ENCODE measurements around the gene PLOD1. TPM values are rescaled to one million over a fixed set of nuclear protein-coding genes. Genes with fewer than 3 reads are reported as not detected.

The PLOD1 gene
- polyA plus RNA-seq, 1 donor from 2014 or later: 2.1 TPM

DNA sequence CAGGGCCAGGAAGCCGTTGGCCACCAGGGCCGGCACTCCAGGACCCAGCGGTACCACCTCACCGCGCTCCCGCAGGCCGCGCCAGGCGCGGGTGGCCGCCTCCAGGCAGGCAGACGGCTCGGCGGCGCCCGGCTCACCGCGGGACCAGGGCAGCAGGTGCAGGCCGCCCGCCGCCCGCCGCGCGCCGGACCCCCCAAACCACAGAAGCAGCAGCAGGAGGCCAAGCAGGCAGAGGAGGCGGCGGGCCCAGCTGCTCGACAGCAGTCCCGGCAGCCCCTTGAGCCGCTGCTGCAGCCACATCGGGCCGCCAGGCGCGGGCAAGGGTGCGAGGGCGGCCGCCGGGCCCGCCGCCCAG is 8.6 kb upstream of the PLOD1 start:
- Histone ChIP-seq H3K9me3 (ENCODE audit: low read length) (no peaks in the 10 kb centered on the region), H2AFZ (ENCODE audit: low read depth, low read length) (no peak overlapping the region), H3K27ac (ENCODE audit: low read length) (no peak overlapping the region), H3K9ac (ENCODE audit: low read length) (peak overlapping the region; percentile 56), H3K9me2 (ENCODE audit: insufficient read depth, low read length) (no peaks in the 10 kb centered on the region), H3K4me2 (ENCODE audit: low read length) (no peak overlapping the region), H3K36me3 (ENCODE audit: insufficient read depth, low read length) (no peaks in the 10 kb centered on the region), H3K27me3 (ENCODE audit: insufficient read depth, low read depth, low read length) (no peaks in the 10 kb centered on the region), H3K79me2 (replicated peaks; ENCODE audit: insufficient read depth, low read length) (peaks cover 14% of the 10 kb centered on the region), H3K4me3 (ENCODE audit: low read length) (peak overlapping the region; percentile 70), H3F3A (ENCODE audit: insufficient read depth, low read length, poor library complexity, severe bottlenecking) (no peaks in the 10 kb centered on the region), H4K20me1 (ENCODE audit: insufficient read depth) (peaks cover 9% of the 10 kb centered on the region)
- TF ChIP-seq MXI1 (conservative IDR thresholded peaks at IDR 0.05; ENCODE audit: poor library complexity, severe bottlenecking) (no peak), POLR2AphosphoS5 (IDR thresholded peaks at IDR 0.05) (no peak), RAD21 (conservative IDR thresholded peaks at IDR 0.05) (no peak), TAF1 (IDR thresholded peaks at IDR 0.05; ENCODE audit: low read depth) (no peak), SMC3 (conservative IDR thresholded peaks at IDR 0.05; ENCODE audit: poor library complexity) (no peak), EP300 (conservative IDR thresholded peaks at IDR 0.05; ENCODE audit: poor library complexity, severe bottlenecking) (no peak), EZH2 (IDR thresholded peaks at IDR 0.05; ENCODE audit: borderline replicate concordance, insufficient read depth, low read length, poor library complexity, severe bottlenecking) (no peak)
- TF ChIP-seq, protein P1, sequence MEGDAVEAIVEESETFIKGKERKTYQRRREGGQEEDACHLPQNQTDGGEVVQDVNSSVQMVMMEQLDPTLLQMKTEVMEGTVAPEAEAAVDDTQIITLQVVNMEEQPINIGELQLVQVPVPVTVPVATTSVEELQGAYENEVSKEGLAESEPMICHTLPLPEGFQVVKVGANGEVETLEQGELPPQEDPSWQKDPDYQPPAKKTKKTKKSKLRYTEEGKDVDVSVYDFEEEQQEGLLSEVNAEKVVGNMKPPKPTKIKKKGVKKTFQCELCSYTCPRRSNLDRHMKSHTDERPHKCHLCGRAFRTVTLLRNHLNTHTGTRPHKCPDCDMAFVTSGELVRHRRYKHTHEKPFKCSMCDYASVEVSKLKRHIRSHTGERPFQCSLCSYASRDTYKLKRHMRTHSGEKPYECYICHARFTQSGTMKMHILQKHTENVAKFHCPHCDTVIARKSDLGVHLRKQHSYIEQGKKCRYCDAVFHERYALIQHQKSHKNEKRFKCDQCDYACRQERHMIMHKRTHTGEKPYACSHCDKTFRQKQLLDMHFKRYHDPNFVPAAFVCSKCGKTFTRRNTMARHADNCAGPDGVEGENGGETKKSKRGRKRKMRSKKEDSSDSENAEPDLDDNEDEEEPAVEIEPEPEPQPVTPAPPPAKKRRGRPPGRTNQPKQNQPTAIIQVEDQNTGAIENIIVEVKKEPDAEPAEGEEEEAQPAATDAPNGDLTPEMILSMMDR (IDR thresholded peaks at IDR 0.05; ENCODE audit: poor library complexity, severe bottlenecking): no peak
- TF ChIP-seq, protein P2, sequence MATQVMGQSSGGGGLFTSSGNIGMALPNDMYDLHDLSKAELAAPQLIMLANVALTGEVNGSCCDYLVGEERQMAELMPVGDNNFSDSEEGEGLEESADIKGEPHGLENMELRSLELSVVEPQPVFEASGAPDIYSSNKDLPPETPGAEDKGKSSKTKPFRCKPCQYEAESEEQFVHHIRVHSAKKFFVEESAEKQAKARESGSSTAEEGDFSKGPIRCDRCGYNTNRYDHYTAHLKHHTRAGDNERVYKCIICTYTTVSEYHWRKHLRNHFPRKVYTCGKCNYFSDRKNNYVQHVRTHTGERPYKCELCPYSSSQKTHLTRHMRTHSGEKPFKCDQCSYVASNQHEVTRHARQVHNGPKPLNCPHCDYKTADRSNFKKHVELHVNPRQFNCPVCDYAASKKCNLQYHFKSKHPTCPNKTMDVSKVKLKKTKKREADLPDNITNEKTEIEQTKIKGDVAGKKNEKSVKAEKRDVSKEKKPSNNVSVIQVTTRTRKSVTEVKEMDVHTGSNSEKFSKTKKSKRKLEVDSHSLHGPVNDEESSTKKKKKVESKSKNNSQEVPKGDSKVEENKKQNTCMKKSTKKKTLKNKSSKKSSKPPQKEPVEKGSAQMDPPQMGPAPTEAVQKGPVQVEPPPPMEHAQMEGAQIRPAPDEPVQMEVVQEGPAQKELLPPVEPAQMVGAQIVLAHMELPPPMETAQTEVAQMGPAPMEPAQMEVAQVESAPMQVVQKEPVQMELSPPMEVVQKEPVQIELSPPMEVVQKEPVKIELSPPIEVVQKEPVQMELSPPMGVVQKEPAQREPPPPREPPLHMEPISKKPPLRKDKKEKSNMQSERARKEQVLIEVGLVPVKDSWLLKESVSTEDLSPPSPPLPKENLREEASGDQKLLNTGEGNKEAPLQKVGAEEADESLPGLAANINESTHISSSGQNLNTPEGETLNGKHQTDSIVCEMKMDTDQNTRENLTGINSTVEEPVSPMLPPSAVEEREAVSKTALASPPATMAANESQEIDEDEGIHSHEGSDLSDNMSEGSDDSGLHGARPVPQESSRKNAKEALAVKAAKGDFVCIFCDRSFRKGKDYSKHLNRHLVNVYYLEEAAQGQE (IDR thresholded peaks at IDR 0.05; ENCODE audit: borderline replicate concordance): no peak

DNA sequence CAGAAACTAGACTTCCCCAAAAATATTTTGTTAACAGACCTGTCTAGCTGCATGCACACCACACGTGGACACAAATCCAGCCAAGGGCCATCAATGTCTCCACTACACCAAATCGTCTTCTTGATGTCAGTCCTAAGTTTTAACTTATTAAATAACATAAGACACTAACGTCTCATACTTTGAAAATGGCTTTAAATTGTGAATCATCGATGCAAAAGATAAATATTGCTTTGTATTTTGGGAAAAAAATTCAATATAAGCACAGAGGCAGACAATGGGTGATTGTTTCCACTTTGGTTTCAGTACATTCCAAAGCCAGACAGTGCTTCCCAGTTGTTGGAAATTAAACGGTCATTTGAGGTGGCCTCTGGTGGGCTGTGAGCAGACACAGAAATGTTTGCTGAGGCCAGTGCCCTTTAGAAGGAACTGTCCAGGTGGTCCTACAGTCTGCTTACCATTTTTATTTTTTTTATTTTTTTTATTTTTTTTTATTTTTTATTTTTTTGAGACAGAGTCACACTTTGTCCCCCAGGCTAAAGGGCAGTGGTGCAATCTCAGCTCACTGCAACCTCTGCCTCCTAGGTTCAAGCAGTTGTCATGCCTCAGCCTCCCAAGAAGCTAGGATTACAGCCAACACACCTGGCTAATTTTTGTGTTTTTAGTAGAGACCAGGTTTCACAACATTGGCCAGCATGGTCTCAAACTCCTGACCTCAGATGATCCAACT is 6.5 kb upstream of the PLOD1 start:
- Histone ChIP-seq H2AFZ (ENCODE audit: low read depth, low read length) (no peak overlapping the region), H3K4me3 (ENCODE audit: low read length) (no peak overlapping the region)

More for the DNA sequence above, 6.5 kb upstream of the PLOD1 start:
- no peak overlapping the region for H3K27ac ChIP-seq (ENCODE audit: low read length)
- no peaks in the 10 kb centered on the region for H3K9me3 ChIP-seq (ENCODE audit: low read length)
- peaks cover 9% of the 10 kb centered on the region for H4K20me1 ChIP-seq (ENCODE audit: insufficient read depth)
- no peaks in the 10 kb centered on the region for H3K27me3 ChIP-seq (ENCODE audit: insufficient read depth, low read depth, low read length)
- no peak for TF ChIP-seq RAD21 (conservative IDR thresholded peaks at IDR 0.05)
- TF ChIP-seq, protein P1 (IDR thresholded peaks at IDR 0.05; ENCODE audit: poor library complexity, severe bottlenecking): no peak
- TF ChIP-seq MXI1 (conservative IDR thresholded peaks at IDR 0.05; ENCODE audit: poor library complexity, severe bottlenecking): no peak
- no peak for TF ChIP-seq EZH2 (IDR thresholded peaks at IDR 0.05; ENCODE audit: borderline replicate concordance, insufficient read depth, low read length, poor library complexity, severe bottlenecking)
- TF ChIP-seq, protein P2 (IDR thresholded peaks at IDR 0.05; ENCODE audit: borderline replicate concordance): no peak
- TF ChIP-seq SMC3 (conservative IDR thresholded peaks at IDR 0.05; ENCODE audit: poor library complexity): no peak
- no peak for TF ChIP-seq POLR2AphosphoS5 (IDR thresholded peaks at IDR 0.05)
- no peak overlapping the region for H3K9ac ChIP-seq (ENCODE audit: low read length)
- H3K79me2 ChIP-seq (replicated peaks; ENCODE audit: insufficient read depth, low read length): peaks cover 14% of the 10 kb centered on the region
- no peaks in the 10 kb centered on the region for H3K9me2 ChIP-seq (ENCODE audit: insufficient read depth, low read length)
- H3F3A ChIP-seq (ENCODE audit: insufficient read depth, low read length, poor library complexity, severe bottlenecking): no peaks in the 10 kb centered on the region
- H3K4me2 ChIP-seq (ENCODE audit: low read length): no peak overlapping the region
- H3K36me3 ChIP-seq (ENCODE audit: insufficient read depth, low read length): no peaks in the 10 kb centered on the region
